ENCODE data around the gene SLC38A9.

DNA sequence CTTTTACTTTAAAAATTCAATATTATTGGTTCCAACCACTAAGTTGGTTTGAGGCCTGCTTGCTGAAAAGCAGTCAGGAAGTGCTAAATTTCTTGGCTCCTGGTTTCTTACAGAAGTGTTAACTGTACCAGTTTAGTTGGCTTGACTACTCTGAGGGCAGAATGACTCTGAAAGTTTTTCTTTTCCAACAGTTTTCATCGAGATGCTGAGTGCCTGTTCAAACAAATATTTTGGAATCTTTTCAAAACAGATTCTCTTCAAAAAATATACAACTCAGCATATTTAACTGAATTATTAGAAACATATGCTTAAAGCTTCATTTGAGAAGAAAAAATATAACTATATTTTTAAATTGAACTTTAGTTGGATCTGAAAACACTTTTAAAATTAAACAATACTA is 37.0 kb downstream of the SLC38A9 start:
- TF ChIP-seq POLR2A (IDR thresholded peaks at IDR 0.05) = no peak
- no peak for TF ChIP-seq CTCF (IDR thresholded peaks at IDR 0.05 in 8 of 11, conservative IDR thresholded peaks at IDR 0.05 in 3 of 11)
- TF ChIP-seq POLR2AphosphoS5 (IDR thresholded peaks at IDR 0.05) = no peak

Measured in spleen (tissue), 7 donors.